Measurements from ENCODE around the gene GPR6. TPM values are rescaled to one million over a fixed set of nuclear protein-coding genes. Genes with fewer than 3 reads are reported as not detected.

GPR6 gene
- total RNA-seq, 1 experiment from 2014 or later, result not detected

- BruUV-seq (replicated peaks), result no TSS peak
- Mint-ChIP-seq H3K27ac (ENCODE audit: unreplicated experiment) (no peak overlapping the region), H3K4me1 (ENCODE audit: low read depth, unreplicated experiment) (peaks cover 25% of the 10 kb centered on the region), H3K36me3 (ENCODE audit: insufficient read depth, unreplicated experiment) (no peaks in the 10 kb centered on the region), H3K4me3 (ENCODE audit: low read depth, unreplicated experiment) (no peak overlapping the region), H3K9me3 (ENCODE audit: low read depth, unreplicated experiment) (no peaks in the 10 kb centered on the region), H3K27me3 (ENCODE audit: unreplicated experiment) (peaks cover 8% of the 10 kb centered on the region)
- no peak for DNase-seq
- CTCF ChIA-PET, result no interaction called here
- intact Hi-C loops (cut with micrococcal nuclease; ENCODE audit: unreplicated experiment), result loop anchor here (10.0 kb wide), 1 partner anchor 70 kb away; no protein-coding TSS in a partner anchor
- no peak for TF ChIP-seq CTCF (IDR thresholded peaks at IDR 0.05; ENCODE audit: unreplicated experiment)
Observed at GRCh38 chr6:109964949-109965348, 13.2 kb upstream of the GPR6 start.

DNA sequence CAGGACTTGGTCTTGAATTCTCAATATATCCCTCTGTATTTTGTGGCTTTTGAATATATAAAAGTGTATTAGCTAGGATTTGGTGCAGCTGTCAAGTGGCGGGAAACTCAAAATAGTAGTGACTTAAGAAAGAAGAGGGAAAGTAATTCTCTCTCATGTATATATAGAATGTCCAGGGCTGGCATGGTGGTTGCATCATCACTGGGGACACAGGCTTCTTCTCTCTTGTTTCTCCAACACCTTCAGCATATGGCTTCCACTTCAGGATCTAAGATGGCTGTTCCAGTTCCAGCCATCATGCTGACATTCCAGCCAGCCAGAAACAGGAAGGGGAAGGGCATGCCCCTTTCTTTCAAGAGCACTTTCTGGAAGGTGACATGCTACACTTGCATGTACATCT lies 11.8 kb upstream of the GPR6 start:
- H3K4me3 Mint-ChIP-seq (ENCODE audit: low read depth, unreplicated experiment), result no peak overlapping the region
- H3K4me1 Mint-ChIP-seq (ENCODE audit: low read depth, unreplicated experiment), result peaks cover 15% of the 10 kb centered on the region
- peaks cover 16% of the 10 kb centered on the region for H3K27me3 Mint-ChIP-seq (ENCODE audit: unreplicated experiment)
- no peak overlapping the region for H3K27ac Mint-ChIP-seq (ENCODE audit: unreplicated experiment)
- CTCF ChIA-PET, result interaction anchor here (0.6 to 0.7 kb wide), 2 partner anchors 217 to 322 kb away, joined by 3 to 4 read pairs; no protein-coding TSS in a partner anchor
- no peaks in the 10 kb centered on the region for H3K36me3 Mint-ChIP-seq (ENCODE audit: insufficient read depth, unreplicated experiment)
- no peak for TF ChIP-seq CTCF (IDR thresholded peaks at IDR 0.05; ENCODE audit: unreplicated experiment)
- no peaks in the 10 kb centered on the region for H3K9me3 Mint-ChIP-seq (ENCODE audit: low read depth, unreplicated experiment)
- DNase-seq, result no peak
- BruUV-seq (replicated peaks), result no TSS peak
- intact Hi-C loops (cut with micrococcal nuclease; ENCODE audit: unreplicated experiment), result loop anchor here (10.0 kb wide), 1 partner anchor 69 kb away; no protein-coding TSS in a partner anchor

DNA sequence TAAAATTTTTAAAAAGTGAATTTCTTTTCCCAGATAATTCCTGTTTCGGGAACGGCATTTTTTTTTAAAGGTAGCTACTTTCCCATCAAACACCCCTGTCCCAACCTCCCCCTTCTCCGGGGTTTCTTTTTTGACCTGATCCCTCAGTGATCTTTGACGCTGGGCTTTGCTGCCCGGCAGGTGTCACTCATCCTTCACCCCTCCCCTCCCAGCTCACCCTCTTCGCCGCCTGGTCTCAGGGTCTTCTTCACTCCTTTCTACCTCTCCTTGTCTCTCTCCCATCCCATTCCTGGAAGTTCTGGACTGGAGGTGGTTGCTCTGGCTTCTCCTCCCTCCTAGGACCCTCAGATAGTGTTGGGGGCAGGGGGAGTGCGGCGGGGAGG lies 329 bp upstream of the GPR6 start:
- Mint-ChIP-seq H3K27ac (ENCODE audit: unreplicated experiment) (no peak overlapping the region), H3K27me3 (ENCODE audit: unreplicated experiment) (peaks cover 69% of the 10 kb centered on the region), H3K4me3 (ENCODE audit: low read depth, unreplicated experiment) (no peak overlapping the region), H3K36me3 (ENCODE audit: insufficient read depth, unreplicated experiment) (no peaks in the 10 kb centered on the region), H3K4me1 (ENCODE audit: low read depth, unreplicated experiment) (no peaks in the 10 kb centered on the region), H3K9me3 (ENCODE audit: low read depth, unreplicated experiment) (no peaks in the 10 kb centered on the region)
- intact Hi-C loops (cut with micrococcal nuclease; ENCODE audit: unreplicated experiment), result no loop called here
- CTCF ChIA-PET, result no interaction called here
- BruUV-seq (replicated peaks), result no TSS peak
- DNase-seq, result no peak
- no peak for TF ChIP-seq CTCF (IDR thresholded peaks at IDR 0.05; ENCODE audit: unreplicated experiment)

- H3K4me1 Mint-ChIP-seq (ENCODE audit: low read depth, unreplicated experiment), result no peaks in the 10 kb centered on the region
- no peak overlapping the region for H3K27ac Mint-ChIP-seq (ENCODE audit: unreplicated experiment)
- H3K36me3 Mint-ChIP-seq (ENCODE audit: insufficient read depth, unreplicated experiment), result no peaks in the 10 kb centered on the region
- no TSS peak for BruUV-seq (replicated peaks)
- H3K9me3 Mint-ChIP-seq (ENCODE audit: low read depth, unreplicated experiment), result no peaks in the 10 kb centered on the region
- intact Hi-C loops (cut with micrococcal nuclease; ENCODE audit: unreplicated experiment), result no loop called here
- CTCF ChIA-PET, result interaction anchor here (0.6 kb wide), 1 partner anchor 72 kb away, joined by 3 read pairs; no protein-coding TSS in a partner anchor
- no peak overlapping the region for H3K4me3 Mint-ChIP-seq (ENCODE audit: low read depth, unreplicated experiment)
- no peak for TF ChIP-seq CTCF (IDR thresholded peaks at IDR 0.05; ENCODE audit: unreplicated experiment)
- no peak for DNase-seq
- peaks cover 72% of the 10 kb centered on the region for H3K27me3 Mint-ChIP-seq (ENCODE audit: unreplicated experiment)
Observed at GRCh38 chr6:109979033-109979921, 1.2 kb downstream of the GPR6 start.
